ENCODE measurements around the gene BTBD2. TPM values are rescaled to one million over a fixed set of nuclear protein-coding genes. Genes with fewer than 3 reads are reported as not detected.

BTBD2 gene
- total RNA-seq, 2 donors from 2014 or later: 42.3 to 44.8 TPM

GRCh38 chr19:2032296-2032941 is 16.9 kb upstream of the BTBD2 start:
- H3K27me3 ChIP-seq: no peaks in the 10 kb centered on the region
- DNase-seq: peak; percentile 98 to 99 (median 98)
- ATAC-seq: peak; percentile 96
- H3K4me3 ChIP-seq: no peak overlapping the region
- peak in 2 of 3 donors; percentile 44 to 54 for TF ChIP-seq POLR2A (IDR thresholded peaks at IDR 0.05)
- TF ChIP-seq CTCF (IDR thresholded peaks at IDR 0.05): no peak
- peaks cover 43% of the 10 kb centered on the region for H3K4me1 ChIP-seq
- no peaks in the 10 kb centered on the region for H3K36me3 ChIP-seq (replicated peaks in 1 of 2; ENCODE audit: insufficient read depth in 1 of 2, low read depth in 2 of 2)
- peak overlapping the region; percentile 93 to 98 (median 97) for H3K27ac ChIP-seq
- peaks cover 0 to 8% (median 0%) of the 10 kb centered on the region in 3 donors for H3K9me3 ChIP-seq
- 5 to 9% methylated on average over 16 to 19 of the region's 19 CpGs for WGBS, 2 donors
- intact Hi-C loops (cut with DNase I): no loop called here

DNA sequence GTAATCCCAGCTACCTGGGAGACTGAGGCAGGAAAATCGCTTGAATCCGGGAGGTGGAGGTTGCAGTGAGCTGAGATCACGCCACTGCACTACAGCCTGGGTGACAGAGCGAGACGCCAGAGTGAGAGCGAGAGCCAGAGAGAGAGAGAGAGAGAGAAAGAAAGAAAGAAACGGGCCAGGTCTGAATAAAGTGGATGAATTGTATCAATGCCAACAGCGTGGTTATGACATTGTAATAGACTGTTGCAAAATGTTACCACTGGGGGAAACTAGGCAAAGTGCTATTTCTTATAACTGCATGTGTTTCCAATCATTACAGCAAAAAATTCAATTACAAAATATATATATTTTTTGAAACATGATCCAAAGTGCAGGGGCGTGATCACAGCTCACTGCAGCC is 11.8 kb upstream of the BTBD2 start:
- TF ChIP-seq POLR2A (IDR thresholded peaks at IDR 0.05): no peak
- peak in 2 of 7 experiments; percentile 4 to 14 for TF ChIP-seq CTCF (IDR thresholded peaks at IDR 0.05)
- H3K4me1 ChIP-seq: peaks cover 16% of the 10 kb centered on the region
- ATAC-seq: no peak
- intact Hi-C loops (cut with DNase I): no loop called here
- no peak for DNase-seq
- H3K27ac ChIP-seq: peak overlapping the region in 1 of 4 donors; percentile 12
- H3K4me3 ChIP-seq: no peak overlapping the region
- WGBS, 2 donors: 56 to 69% methylated on average over 9 of the region's 9 CpGs
- no peaks in the 10 kb centered on the region for H3K27me3 ChIP-seq
- peaks cover 0 to 4% (median 0%) of the 10 kb centered on the region in 3 donors for H3K9me3 ChIP-seq
- H3K36me3 ChIP-seq (replicated peaks in 1 of 2; ENCODE audit: insufficient read depth in 1 of 2, low read depth in 2 of 2): no peaks in the 10 kb centered on the region

DNA sequence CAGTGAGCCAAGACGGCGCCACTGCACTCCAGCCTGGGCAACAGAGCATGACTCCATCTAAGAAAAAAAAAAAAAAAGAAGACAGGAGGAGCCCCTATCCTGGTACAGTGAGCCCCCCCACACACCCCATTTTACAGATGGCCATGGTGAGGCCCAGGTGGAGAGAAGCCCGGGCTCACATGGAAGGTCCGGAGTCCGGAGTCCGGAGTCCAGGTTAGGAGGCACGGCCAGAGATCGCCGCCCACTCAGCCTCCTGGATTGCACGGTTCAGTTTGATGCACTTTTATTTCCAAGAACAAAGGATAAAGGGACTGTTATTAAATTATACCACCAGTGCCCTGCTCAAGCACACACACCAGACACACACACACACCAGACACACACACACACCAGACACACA is 11.3 kb upstream of the BTBD2 start:
- H3K27ac ChIP-seq: peak overlapping the region in 1 of 4 donors; percentile 12
- H3K36me3 ChIP-seq (replicated peaks in 1 of 2; ENCODE audit: insufficient read depth in 1 of 2, low read depth in 2 of 2): no peaks in the 10 kb centered on the region
- peaks cover 0 to 4% (median 0%) of the 10 kb centered on the region in 3 donors for H3K9me3 ChIP-seq
- intact Hi-C loops (cut with DNase I): no loop called here
- ATAC-seq: no peak
- DNase-seq: no peak
- WGBS, 2 donors: 74 to 85% methylated on average over 7 to 10 of the region's 10 CpGs
- no peak overlapping the region for H3K4me3 ChIP-seq
- TF ChIP-seq POLR2A (IDR thresholded peaks at IDR 0.05): no peak
- TF ChIP-seq CTCF (IDR thresholded peaks at IDR 0.05): no peak
- H3K4me1 ChIP-seq: peaks cover 10% of the 10 kb centered on the region
- H3K27me3 ChIP-seq: no peaks in the 10 kb centered on the region

DNA sequence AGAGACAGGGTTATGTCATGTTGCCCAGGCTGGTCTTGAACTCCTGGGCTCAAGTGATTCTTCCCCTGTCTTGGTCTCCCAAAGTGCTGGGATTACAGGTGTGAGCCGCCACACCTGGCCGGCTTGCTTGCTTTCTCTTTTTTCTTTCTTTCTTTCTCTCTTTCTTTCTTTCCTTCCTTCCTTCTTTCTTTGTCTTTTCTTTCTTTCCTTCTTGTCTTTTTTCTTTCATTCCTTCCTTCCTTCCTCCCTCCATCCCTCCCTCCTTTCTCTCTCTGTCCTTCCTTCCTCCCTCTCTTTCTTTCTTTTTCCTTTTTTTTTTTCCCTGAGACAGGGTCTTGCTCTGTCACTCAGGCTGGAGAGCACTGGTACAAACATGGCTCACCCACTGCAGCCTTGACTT is 6.8 kb upstream of the BTBD2 start:
- Histone ChIP-seq H3K4me3 (no peak overlapping the region), H3K36me3 (replicated peaks in 1 of 2; ENCODE audit: insufficient read depth in 1 of 2, low read depth in 2 of 2) (no peaks in the 10 kb centered on the region), H3K27ac (no peak overlapping the region), H3K4me1 (no peaks in the 10 kb centered on the region), H3K9me3 (peaks cover 0 to 4% (median 0%) of the 10 kb centered on the region in 3 donors), H3K27me3 (no peaks in the 10 kb centered on the region)
- intact Hi-C loops (cut with DNase I): loop anchor here (5.0 kb wide), 1 partner anchor 50 kb away; no protein-coding TSS in a partner anchor
- ATAC-seq: no peak
- no peak for DNase-seq
- WGBS, 2 donors: 94 to 97% methylated on average over 2 of the region's 2 CpGs
- TF ChIP-seq POLR2A (IDR thresholded peaks at IDR 0.05) (no peak), CTCF (IDR thresholded peaks at IDR 0.05) (no peak)
